NK-92 (cell line): ENCODE data around the gene BAX.
A peak's percentile ranks its signal among the peaks of the same experiment; 100 is the strongest.

ENCODE experiments used
- DNase-seq: peaks from one replicate; lab custom pipeline; 2025; ENCODE audit not compliant: unreplicated experiment; lab: John Stamatoyannopoulos, UW

Gene BAX

DNA sequence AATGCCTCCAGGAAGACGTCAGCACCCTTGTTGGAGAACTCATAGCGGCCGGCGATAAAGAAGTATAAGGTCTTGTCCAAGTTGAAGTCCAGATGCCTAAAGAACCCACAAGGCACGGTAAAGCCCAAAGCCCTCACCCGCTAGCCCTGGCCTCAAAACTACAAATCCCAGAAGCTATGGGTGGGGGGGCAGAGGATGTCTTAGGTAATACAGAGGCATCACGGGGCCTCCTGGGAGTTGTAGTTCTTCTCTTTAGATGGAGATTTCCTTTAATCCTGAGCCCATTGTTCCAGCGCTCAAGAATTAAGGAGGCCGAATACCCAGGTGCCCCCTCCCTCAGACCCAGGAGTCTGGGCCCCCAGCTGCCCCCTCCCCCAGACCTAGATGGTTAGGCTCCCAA, 27.6 kb downstream of the BAX start:
- DNase-seq, result no peak

DNA sequence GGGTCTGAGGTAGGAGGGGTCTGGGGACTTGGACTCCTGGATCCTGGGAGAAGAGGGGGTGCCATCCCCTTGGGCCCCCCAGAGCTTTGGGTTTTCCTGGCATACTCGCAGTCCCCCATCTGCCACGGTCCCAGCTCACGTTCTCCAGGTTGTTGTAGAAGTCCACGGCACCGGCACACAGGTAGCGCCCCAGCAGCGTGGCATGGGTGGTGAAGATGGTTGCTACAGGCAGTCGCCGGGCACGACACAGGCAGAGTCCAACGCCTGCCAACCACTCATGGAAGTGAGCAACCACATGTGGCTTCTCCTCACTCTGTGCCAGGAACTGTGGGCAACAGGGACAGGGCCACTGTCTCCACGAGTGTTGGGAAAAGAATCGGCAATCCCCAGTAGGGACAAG, 31.0 kb downstream of the BAX start:
- no peak for DNase-seq

DNA sequence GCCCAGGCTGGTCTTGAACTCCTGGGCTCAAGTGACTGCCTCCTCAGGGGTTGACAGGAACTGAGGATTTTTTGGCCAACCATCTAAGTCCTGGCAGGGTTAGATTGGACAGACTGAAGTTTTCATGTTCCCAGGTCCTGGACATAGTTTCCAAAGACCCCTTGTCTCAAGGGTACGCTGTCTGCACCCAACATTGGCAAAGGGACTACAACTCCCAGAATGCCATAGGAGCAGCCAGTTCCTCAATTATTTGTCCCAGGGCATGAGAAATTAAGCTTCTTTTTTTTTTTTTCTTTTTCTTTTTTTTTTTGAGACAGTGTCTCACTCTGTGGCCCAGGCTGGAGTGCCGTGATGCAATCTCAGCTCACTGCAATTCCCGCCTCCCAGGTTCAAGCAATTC, 31.5 kb downstream of the BAX start:
- no peak for DNase-seq

DNA sequence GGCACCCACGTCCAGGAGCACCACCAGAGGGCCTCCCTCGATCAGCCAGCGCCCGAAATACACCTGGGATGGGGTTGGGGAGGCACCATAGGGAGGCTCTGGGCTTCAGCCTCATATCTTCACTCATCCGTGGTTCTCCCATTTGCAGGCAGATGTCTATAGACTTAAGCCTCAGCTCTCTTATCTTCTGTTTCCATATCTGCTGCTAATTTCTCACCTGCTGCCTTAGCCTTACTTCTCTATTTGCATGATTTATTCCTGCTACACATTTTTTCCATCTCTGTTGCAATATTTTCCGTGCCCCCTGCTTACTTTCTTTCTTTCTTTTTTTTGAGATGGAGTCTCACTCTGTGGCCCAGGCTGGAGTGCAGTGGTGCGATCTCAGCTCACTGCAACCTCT, 32.6 kb downstream of the BAX start:
- DNase-seq, result no peak

DNA sequence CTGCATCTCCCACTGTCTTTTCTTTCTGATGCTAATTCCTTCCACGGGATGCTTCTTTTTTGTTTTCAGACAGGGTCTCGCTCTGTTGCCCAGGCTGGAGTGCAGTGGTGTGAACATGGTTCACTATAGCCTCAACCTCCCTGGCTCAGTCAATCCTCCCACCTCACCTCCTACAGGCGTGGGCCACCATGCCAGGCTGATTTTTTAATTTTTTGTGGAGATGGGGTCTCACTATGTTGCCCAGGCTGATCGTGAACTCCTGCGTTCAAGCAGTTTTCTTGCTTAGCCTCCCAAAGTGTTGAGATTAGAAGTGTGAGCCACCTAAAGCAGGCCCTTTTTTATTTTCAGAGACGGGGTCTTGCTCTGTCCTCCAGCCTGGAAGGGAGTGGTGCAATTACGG, 33.6 kb downstream of the BAX start:
- DNase-seq, result no peak

DNA sequence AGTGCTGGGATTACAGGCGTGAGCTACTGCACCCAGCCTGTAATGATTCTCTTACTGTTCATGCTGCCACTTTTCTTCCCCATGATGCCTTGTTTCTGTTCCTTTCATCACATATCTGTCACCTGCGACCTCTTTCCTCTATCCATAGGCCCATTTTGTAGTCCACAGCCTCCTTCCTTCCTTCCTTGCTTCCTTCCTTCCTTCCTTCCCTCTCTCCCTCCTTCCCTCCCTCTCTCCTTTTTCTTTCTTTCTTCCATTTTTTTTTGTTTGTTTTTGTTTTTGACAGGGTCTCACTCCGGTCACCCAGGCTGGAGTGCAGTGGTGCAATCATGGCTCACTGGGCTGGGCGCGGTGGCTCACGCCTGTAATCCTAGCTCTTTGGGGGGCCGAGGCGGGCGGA, 34.2 kb downstream of the BAX start:
- DNase-seq, result no peak

DNA sequence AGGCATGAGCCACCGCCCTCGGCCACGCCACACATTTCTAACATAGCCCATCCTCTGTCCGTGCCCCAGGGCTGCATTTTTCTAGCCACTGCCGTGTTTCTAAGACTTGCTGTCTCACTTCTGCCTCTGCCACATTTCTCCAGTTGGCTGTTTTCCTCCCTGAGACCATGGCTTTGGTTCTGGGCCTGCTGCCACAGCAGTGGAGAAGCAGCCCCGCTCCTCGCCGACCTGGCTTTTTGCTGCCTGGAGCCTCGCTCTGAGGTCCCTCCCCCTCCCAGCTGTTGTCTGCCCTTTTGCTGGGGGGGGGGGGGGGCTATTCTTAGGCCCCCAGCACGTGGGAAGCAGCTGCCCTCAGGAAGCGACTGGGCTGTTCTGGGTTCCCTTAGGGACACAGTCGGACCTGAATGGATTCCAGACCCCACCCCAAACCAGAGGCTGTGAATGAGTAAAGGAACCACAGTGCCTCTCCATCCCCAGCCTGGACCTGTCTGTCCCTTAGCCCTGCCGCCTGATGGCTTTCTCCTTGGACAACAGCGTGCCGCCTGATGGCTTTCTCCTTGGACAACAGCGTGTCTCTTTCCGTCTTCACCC, 35.1 kb downstream of the BAX start:
- no peak for DNase-seq

DNA sequence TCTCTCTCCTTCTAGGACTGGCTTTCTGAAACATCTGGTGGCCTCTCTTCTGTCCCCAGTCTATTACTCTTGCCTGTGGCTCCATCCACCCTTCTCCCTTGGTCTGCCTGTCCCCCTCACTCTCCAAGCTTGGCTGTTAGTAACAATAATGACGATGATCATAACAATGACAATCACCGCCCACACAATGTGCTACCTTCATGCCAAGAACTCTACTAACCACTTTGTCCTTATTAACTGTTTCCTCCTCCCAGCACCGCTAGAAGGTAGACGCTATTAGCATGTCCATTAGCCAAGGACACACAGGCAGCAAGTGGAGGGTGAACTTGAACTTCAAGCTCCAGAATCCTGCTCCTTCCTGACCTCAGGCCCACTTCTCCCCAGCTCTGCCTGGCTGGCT, 35.7 kb downstream of the BAX start:
- DNase-seq, result no peak

DNA sequence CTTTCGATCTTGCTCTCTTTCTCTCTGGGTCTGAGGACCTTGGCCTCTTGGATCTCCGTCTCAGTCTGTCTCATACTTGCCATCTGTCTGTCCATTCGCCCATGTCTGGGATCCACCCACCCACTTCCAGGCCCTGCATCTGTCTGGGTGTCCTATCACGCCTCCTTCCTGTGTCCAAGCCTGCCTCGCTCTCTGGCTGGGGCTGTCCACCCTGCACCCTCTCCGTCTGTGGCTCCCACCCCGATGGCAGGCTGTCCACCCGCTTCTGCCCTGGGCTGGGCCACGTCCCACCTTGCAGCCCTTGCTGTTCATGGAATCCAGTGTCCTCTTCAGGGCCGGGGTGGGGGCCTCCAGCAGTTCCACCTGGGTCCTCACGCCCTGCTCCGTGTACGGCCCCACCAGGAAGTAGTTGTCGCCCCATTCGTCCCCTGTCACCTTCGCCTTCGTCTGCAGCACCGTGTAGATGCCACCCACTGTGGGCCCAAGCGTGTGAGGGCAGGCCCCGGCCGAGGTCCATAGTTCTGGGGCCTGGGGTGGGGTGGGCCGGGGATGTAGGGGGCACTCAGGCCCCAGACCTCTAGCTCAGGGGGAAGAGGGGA, 36.4 kb downstream of the BAX start:
- DNase-seq, result no peak

DNA sequence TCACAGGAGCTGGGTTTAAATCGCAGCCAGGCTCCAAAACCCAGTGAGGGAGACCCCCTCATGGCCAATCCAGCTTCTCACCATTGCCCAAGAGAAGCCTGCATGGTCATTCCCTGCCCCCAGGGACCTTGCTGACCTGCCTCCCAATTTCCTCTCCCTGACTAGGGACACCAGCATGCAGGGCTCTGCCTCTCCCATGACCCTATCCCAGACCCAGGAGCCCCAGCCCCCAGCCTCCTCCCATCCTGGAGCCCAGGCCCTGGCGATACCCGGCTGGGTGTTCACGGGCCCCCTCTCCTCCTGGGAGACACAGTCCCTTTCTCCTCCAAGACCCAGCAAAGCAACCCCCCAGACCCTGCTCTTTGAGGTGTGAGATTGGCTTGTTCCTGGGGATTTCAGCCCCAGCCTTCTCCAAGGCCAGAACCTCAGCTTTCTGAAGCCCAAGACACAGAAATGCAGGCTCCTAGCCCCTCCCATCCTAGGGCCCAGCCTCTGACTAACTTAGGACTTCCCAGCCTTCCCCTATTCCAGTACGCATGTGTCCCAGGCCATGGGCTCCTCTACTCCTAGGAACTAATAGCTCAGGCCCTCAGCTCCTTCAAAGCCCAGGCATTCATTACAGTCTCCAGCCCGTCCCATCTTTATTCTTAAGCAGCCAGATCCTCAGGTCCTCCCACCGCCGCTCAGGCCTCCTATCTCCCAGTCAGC, 37.4 kb downstream of the BAX start:
- DNase-seq, result no peak

DNA sequence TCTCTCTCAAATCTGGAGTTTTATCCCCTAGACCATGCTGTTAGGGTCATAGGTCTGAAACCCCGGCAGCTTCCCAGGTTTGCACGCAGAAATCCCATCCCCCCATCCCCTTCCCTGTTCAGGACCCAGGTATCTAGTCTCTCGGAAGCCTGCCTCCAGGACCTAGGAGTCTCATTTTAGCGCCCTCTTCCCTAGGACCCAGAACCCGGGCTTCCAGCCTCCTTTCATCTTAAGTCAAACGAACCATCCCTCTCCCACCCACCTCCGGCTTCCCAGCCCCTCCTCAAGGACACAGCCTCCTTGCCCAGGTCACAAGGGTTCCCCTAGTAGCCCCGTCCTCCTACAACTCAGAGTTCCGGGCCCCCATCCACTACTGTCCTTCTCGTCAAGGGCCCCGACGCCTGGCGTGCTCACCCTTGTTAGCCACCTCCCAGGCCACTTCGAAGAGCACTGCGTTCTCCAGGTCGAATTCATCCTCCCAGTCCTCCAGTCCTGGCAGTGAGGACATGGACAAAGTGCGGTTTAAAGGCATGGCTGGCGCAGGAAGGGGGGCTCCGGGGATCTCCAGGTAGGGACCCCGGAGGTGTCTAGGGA, 38.0 kb downstream of the BAX start:
- no peak for DNase-seq

DNA sequence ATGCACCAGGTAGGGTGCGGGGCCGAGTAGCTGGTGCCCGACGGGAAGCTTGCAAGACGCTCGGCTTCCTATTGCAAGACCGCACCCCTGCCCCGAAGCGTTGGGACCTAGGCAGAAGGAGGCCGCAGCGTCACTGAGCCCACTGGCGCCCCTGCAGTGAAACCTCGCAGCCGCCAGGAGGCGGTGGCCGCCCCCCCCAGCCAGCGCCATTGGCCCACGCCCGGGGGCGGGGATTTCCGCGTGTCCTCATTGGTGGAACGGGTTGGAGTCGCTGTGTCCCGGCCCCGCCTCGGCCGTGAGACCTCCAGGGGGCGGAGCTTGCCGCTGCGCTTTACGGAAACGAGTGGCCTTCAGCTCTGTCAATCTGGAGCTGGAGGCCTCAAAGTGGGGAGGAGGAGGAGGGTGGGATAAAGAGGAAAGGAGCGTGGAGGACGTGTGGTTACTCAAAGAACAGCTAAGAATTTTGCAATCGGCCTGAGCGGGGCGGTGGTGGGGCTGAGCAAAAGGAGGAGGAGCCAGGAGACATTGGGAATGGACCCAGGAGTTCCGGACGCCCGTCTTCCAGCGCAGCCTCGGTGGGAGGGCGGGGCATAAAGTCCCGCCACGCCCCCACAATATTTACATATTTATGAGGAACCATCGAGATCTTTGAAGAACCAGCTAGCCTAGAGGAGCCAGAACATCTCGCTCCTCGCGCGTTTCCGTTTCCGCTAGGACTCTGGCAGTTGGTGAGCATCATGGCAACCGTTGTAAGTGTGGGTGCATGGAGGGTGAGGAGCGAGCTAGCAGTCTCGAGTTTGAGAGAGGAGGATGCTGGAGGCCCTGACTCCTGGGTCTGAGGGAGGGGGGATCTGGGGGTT, 38.7 kb downstream of the BAX start, which contains the start of the genes GYS1 and RUVBL2:
Gene GYS1 (minus strand): TSS at position 135 of the 860 bp plus-strand sequence. CDS start 197 bp downstream, outside the sequence.
Gene RUVBL2 (plus strand): TSS at position 713 of the 860 bp plus-strand sequence. CDS start 25 bp downstream, at position 738.
- peak; percentile 93 for DNase-seq

DNA sequence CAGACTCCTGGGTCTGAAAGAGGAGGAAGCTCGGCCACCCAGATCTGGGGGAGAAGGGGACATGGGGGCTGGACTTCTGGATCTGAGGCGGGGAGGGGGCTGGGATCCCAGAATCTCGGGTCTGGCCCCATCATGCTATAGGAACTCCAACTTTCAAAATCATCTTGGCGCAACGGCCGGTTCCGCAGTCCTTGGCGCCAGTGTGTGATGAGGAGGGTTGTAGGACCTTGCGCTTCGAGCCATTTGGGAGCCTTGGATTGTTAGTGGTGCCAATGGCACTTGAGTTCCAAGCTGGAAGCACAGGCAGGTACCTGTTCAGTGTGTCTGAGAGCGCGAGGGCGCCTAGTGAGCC, 39.3 kb downstream of the BAX start:
- DNase-seq, result no peak

DNA sequence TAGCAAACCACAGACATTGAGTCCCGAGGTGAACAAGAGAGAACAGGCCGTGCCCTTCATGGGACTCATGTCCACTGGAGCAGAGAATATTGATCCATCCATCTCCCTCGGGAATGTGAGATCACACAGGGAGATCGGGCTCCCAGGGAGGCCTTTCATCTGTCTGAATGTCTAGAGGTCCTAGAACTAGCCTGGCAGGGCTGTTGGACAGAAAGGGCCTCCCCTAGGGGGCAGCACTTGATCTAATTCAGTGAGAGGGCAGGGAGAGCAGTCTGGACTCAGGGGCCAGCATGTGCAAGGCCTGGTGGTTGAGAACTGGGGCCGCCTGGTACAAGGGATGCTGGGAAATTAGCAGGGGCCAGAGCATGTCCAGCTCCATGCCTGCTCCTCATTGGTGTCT, 43.3 kb downstream of the BAX start:
- no peak for DNase-seq

DNA sequence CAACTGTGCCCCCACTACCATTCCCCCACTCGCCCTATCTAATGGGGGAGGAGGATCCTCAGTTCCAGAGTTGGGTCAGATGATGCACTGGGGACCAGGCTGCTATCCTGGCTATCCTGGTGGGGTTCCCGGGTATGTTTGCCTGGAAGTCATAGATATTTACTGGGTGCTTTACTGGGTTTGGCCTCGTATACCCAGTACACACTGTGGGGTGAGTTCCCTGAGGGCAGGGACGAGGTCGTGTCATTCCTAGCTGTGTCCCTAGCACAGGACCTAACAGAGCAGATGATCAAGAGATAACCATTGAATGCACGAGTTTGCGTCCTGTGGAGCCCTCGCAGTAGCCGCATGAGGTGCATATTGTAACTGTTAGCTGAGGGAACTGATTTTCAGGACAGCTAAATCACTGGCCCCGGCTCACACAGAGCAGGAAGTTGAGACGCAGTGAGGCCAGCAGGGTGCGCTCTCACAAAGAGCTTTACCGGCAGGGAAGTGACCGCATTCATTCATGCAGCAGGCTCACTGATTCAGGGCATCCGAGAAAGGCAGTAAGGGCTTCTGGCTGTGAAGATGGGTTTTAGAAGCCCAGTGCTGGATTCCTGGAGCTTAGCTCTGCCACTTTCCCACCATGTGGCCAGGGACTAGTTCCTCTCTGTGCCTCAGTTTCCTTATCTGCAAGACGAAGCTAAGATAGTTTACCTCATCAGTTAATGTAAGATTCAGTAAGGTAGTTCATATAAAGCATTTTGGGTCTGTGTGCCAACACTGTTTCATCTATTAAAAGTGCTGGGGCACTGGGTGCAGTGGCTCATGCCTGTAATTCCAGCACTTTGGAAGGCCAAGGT, 45.0 kb downstream of the BAX start:
- no peak for DNase-seq

DNA sequence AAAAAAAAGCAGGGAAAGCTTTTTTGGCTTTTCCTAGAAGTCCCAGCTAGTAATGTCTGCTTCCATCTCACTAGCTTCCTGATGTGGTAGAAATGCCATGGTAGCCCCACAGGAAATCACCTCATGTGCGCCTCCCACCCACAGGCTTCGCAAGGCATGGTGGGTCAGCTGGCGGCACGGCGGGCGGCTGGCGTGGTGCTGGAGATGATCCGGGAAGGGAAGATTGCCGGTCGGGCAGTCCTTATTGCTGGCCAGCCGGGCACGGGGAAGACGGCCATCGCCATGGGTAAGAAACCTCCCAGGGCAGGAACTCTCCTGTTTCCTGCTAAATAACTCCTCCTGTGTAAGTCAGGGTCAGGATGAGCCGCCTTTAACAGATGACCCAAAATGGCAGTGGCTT, 49.5 kb downstream of the BAX start:
- no peak for DNase-seq

DNA sequence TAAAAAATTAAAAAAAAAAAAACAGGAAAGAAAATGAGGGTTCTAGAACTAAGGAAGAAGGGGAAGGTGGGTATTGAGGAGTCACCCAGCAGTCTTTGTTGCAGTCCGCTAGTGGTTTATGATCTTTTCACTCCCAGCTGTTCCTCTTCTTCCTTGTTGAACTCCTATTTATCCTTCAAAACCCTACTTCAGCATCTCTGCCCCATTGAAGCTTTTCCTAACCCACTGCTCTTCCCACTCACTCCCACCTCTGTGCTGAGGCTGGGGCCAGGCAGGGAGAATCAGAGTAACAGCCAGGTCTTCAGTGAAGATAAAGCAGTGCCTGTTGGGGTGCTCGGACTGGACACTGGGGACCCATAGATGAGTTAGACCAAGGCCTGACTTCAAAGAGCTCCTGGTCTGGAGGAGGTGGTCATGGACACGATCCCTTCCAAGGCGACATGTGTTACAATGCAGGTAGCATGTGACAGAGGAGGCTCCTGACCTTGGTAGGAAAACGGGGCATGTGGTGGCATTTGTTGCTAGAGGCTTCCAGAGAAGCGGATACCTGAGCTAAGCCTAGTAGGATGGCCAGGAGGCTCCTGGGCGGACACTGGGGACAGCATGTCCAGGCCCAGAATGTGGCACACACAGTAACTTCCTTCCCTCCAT, 50.4 kb downstream of the BAX start:
- DNase-seq, result no peak

DNA sequence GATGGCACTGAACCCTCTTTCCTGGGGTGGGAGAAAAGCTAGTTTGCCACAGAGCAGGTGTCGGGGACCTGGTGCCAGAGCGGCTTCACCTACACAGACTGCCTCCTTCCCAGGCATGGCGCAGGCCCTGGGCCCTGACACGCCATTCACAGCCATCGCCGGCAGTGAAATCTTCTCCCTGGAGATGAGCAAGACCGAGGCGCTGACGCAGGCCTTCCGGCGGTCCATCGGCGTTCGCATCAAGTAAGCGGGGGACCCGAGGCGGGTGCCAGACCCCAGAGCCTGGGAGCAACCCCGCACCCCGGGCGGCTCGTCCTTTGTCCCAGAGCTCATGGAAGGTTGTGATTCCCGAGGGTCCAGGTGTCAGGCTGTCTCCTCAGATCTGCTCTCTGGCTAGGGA, 52.2 kb downstream of the BAX start:
- no peak for DNase-seq

DNA sequence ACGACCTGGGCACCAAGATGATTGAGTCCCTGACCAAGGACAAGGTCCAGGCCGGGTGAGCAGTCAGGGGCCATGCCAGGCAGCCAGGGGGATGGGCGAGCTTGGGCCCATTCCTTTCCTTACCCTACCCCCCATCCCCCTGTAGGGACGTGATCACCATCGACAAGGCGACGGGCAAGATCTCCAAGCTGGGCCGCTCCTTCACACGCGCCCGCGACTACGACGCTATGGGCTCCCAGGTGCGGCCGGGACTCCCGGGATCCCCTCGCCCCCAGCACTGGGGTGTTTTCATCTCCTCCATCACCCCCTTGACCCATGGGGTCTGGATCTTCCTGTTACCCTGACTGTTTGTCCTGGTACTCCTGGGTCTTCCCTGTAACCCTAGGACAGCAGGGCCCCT, 55.2 kb downstream of the BAX start:
- no peak for DNase-seq

DNA sequence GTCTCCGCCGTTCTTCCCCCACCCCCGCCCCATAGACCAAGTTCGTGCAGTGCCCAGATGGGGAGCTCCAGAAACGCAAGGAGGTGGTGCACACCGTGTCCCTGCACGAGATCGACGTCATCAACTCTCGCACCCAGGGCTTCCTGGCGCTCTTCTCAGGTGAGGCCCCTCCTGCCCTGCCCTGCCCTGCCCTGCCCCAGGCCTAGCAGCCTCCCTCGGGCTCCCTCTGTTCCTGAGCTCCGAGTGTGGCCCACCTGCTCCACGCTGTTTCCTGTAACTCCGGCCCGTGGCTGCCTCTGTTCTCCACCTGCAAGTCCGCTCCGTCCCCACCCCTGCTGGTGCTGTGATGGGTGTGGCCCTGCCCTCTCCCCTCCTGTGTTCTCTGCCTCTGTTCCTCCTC, 55.8 kb downstream of the BAX start:
- DNase-seq, result no peak
